Naive thymus-derived CD8-positive, alpha-beta T cell (primary cell): ENCODE measurements around the gene PTBP3. TPM values are rescaled to one million over a fixed set of nuclear protein-coding genes. Genes with fewer than 3 reads are reported as not detected.
A peak's percentile ranks its signal among the peaks of the same experiment; 100 is the strongest.

ENCODE experiments used
- ATAC-seq, 2 donors: fragments of 150-1000 bp; cut with Tn5 transposase in 1 of 2; sonication (Bioruptor Pico), chemical (Tn5 transposase) in 1 of 2; 1 replicate in 1 of 2; 2 replicates in 1 of 2; pipeline ENCODE4 v1.10.0; 2021; ENCODE audit warnings: mild to moderate bottlenecking in 2 of 2, moderate library complexity in 2 of 2
- POLR2A ChIA-PET: fragments of 350-600 bp; sonication (Branson Sonifier 250); formaldehyde crosslinking; loops from one replicate; lab custom pipeline; 2021; ENCODE audit warnings: antibody characterized with exemption; lab: Charles Lee
- DNase-seq, 10 donors: peaks; one replicate each; pipeline versions ENCODE4 v3.0.0 to v3.0.0-alpha.2; 2020 to 2022
- H3K27ac Mint-ChIP-seq, 10 donors: one replicate each; pipeline ENCODE4 v1.8.0; 2020 to 2022; ENCODE audit warnings: mild to moderate bottlenecking in 10 of 10, mixed read lengths in 10 of 10, moderate library complexity in 4 of 10, inconsistent platforms in 1 of 10
- H3K27me3 Mint-ChIP-seq, 5 donors: one replicate each; pipeline ENCODE4 v1.8.0; 2021 to 2022; ENCODE audit warnings: mixed read lengths in 5 of 5
- H3K36me3 Mint-ChIP-seq, 3 donors: one replicate each; pipeline ENCODE4 v1.8.0; 2020 to 2022; ENCODE audit warnings: mixed read lengths in 3 of 3, mild to moderate bottlenecking in 2 of 3, inconsistent platforms in 1 of 3
- H3K4me1 Mint-ChIP-seq, 4 donors: one replicate each; pipeline ENCODE4 v1.8.0; 2021 to 2022; ENCODE audit warnings: mixed read lengths in 4 of 4
- H3K4me3 Mint-ChIP-seq, 10 donors: one replicate each; pipeline ENCODE4 v1.8.0; 2020 to 2022; ENCODE audit warnings: mild to moderate bottlenecking in 10 of 10, mixed read lengths in 10 of 10, moderate library complexity in 6 of 10, inconsistent platforms in 1 of 10
- H3K9me3 Mint-ChIP-seq, 9 donors: one replicate each; pipeline ENCODE4 v1.8.0; 2020 to 2022; ENCODE audit warnings: mixed read lengths in 9 of 9, mild to moderate bottlenecking in 3 of 9, inconsistent platforms in 1 of 9, moderate library complexity in 1 of 9
- polyA plus RNA-seq, 3 donors: library from polyadenylated mRNA; unstranded; fragments of 300-500 nt; fragmentation: Illumina TruSeq; gene quantifications; one replicate each; pipeline ENCODE4 v1.2.3, GENCODE V29; 2021
- total RNA-seq, 8 experiments: library from RNA in 2 of 8; stranded (reverse) in 2 of 8; gene quantifications; one replicate each; pipeline ENCODE4 v1.2.3 and lab custom pipeline; 2021 to 2026

Gene PTBP3
- total and polyA plus RNA-seq, 5 experiments from 2014 or later: 32.1 to 123 (median 51.0) TPM

DNA sequence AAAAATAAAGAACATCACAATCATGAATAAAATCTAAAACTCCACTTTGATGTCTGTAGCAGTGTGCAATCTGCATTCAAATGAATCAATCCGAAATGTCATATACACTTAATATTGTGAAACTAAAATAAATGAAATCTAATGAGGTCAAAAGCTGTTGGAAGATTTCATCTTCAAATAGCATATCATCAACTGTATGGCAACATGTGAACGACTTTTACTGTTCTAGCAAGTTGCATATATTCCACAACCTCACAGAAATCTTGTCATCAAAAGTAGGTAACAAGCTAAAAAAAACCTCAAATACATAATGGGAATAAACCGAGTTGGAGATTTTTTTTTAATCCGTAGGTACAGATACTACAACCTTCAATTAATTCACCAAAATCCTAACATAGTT lies 1.2 kb downstream of the PTBP3 start:
- POLR2A ChIA-PET: interaction anchor here (0.7 to 2.7 kb wide), 6 partner anchors 47 to 436 kb away, joined by 3 to 23 read pairs (median 6); partner anchors contain the start of genes HSDL2, KIAA1958 and UGCG
- no peaks in the 10 kb centered on the region for H3K27me3 Mint-ChIP-seq
- peak in 1 of 10 donors; percentile 20 for DNase-seq
- H3K36me3 Mint-ChIP-seq: peaks cover 0 to 2% (median 0%) of the 10 kb centered on the region in 3 donors
- ATAC-seq: no peak
- H3K27ac Mint-ChIP-seq: peak overlapping the region; percentile 52 to 97 (median 94)
- no peaks in the 10 kb centered on the region for H3K9me3 Mint-ChIP-seq
- peak overlapping the region; percentile 77 to 99 (median 94) for H3K4me3 Mint-ChIP-seq
- H3K4me1 Mint-ChIP-seq: peaks cover 18 to 58% (median 46%) of the 10 kb centered on the region in 4 donors

DNA sequence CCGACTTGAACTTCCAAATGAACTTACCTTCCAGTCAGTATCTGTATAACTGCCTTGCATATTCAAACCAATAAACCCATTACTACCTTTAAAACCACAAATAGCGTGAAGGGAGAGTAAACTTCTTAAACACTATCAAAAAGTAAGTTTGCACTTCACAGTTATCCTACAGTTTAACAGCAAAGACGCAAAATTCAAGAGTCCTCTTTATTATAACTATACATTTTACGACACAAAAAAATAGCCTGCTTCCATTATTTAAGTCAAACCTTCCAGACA lies 1.8 kb downstream of the PTBP3 start:
- POLR2A ChIA-PET: interaction anchor here (2.6 to 2.7 kb wide), 2 partner anchors 48 to 435 kb away, joined by 17 to 23 read pairs; partner anchors contain the start of genes HSDL2 and UGCG
- peaks cover 0 to 2% (median 0%) of the 10 kb centered on the region in 3 donors for H3K36me3 Mint-ChIP-seq
- H3K4me1 Mint-ChIP-seq: peaks cover 18 to 63% (median 48%) of the 10 kb centered on the region in 4 donors
- DNase-seq (peak in 1 of 10 donors; percentile 3), ATAC-seq (no peak)
- no peaks in the 10 kb centered on the region for H3K9me3 Mint-ChIP-seq
- no peaks in the 10 kb centered on the region for H3K27me3 Mint-ChIP-seq
- peak overlapping the region; percentile 9 to 97 (median 94) for H3K27ac Mint-ChIP-seq
- H3K4me3 Mint-ChIP-seq: peak overlapping the region; percentile 77 to 99 (median 94)

DNA sequence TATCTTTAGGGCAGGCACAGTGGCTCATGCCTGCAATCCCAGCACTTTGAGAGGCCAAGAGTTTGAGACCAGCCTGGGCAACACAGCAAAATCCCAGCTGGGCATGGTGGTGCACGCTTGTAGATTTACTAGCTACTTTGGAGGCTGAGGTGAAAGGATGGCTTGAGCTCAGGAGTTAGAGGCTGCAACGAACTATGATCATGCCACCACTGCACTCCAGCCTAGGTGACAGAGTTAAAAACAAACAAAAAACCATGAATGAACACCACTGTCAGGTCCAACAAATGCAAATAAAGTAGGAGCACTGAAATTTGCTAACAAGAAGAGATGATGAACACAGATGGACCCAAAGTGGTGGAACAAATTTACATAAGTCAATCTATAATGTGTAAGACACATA lies 4.9 kb downstream of the PTBP3 start:
- DNase-seq (no peak), ATAC-seq (no peak)
- Mint-ChIP-seq H3K4me3 (peak overlapping the region in 5 of 10 donors; percentile 15 to 64 (median 41)), H3K4me1 (peaks cover 21 to 81% (median 56%) of the 10 kb centered on the region in 4 donors), H3K36me3 (peaks cover 6 to 12% (median 10%) of the 10 kb centered on the region in 3 donors), H3K27me3 (no peaks in the 10 kb centered on the region), H3K9me3 (peaks cover 0 to 14% (median 6%) of the 10 kb centered on the region in 9 donors), H3K27ac (peak overlapping the region in 7 of 10 donors; percentile 12 to 74 (median 47))
- POLR2A ChIA-PET: interaction anchor here (0.5 to 1.1 kb wide), 3 partner anchors 21 to 153 kb away, joined by 3 to 9 read pairs (median 4); no protein-coding TSS in a partner anchor

DNA sequence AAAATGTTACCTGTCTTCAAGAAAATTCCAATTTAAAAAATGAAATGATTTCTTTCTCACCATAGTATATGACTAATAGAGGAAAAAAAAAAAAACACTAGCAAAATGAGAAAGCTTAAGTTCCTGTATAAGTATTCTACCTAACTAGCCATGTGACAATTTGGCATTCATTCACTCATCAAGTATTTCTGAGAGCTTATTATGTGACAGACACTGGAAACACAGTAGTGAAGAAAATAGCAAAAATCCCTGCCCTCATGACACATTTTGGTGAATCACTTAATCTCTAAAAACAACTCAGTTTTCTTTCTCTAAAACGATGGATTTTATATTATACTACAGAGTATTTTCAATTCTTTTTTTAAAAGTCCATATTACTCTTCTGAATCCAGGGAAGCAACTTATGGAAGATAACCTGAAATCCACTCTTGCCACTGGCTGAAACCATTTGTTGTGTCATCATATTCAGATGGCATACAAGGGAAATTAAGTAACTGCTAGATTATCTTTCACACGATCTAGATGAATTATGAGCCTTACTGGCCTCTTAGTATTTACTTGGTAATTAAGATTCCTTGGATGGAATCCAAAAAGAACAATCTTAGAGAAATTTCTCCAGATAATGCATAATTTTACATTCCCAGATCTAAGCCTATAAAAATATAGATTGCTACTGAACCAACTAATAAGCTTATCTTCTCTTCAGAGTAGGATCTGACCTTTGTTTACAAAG lies 5.5 kb downstream of the PTBP3 start:
- no peaks in the 10 kb centered on the region for H3K27me3 Mint-ChIP-seq
- no peak for DNase-seq
- H3K4me3 Mint-ChIP-seq: peak overlapping the region in 6 of 10 donors; percentile 6 to 48 (median 26)
- H3K9me3 Mint-ChIP-seq: peaks cover 0 to 18% (median 10%) of the 10 kb centered on the region in 9 donors
- no peak for ATAC-seq
- peaks cover 23 to 87% (median 62%) of the 10 kb centered on the region in 4 donors for H3K4me1 Mint-ChIP-seq
- peak overlapping the region in 6 of 10 donors; percentile 44 to 74 (median 51) for H3K27ac Mint-ChIP-seq
- POLR2A ChIA-PET: interaction anchor here (0.5 to 1.1 kb wide), 4 partner anchors 22 to 175 kb away, joined by 3 to 9 read pairs (median 4); no protein-coding TSS in a partner anchor
- H3K36me3 Mint-ChIP-seq: peaks cover 10 to 18% (median 13%) of the 10 kb centered on the region in 3 donors

DNA sequence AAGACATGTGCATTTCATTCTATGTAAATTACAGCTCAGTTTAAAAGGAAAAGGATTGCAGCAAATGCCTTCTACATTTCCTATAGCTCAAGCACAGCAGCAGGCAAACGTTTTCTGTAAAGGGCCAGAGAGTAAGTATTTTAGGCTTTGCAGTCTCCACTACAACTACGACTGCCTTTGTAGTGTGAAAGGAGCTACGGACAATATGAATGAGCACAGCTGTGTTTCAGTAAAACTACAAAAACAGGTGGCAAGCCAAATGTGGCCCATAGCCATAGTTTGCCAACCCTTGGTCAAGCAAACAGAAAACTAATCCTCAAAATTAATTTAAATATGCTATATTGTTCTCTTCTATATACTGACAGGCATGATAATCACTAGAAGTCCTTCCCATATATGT lies 7.2 kb downstream of the PTBP3 start:
- peaks cover 0 to 23% (median 10%) of the 10 kb centered on the region in 9 donors for H3K9me3 Mint-ChIP-seq
- H3K27ac Mint-ChIP-seq: peak overlapping the region in 1 of 10 donors; percentile 17
- H3K4me1 Mint-ChIP-seq: peaks cover 26 to 90% (median 64%) of the 10 kb centered on the region in 4 donors
- POLR2A ChIA-PET: interaction anchor here (0.7 kb wide), 1 partner anchor 10 kb away, joined by 5 read pairs; no protein-coding TSS in a partner anchor
- peak overlapping the region in 1 of 10 donors; percentile 18 for H3K4me3 Mint-ChIP-seq
- DNase-seq (no peak), ATAC-seq (no peak)
- no peaks in the 10 kb centered on the region for H3K27me3 Mint-ChIP-seq
- H3K36me3 Mint-ChIP-seq: peaks cover 18 to 26% (median 22%) of the 10 kb centered on the region in 3 donors

DNA sequence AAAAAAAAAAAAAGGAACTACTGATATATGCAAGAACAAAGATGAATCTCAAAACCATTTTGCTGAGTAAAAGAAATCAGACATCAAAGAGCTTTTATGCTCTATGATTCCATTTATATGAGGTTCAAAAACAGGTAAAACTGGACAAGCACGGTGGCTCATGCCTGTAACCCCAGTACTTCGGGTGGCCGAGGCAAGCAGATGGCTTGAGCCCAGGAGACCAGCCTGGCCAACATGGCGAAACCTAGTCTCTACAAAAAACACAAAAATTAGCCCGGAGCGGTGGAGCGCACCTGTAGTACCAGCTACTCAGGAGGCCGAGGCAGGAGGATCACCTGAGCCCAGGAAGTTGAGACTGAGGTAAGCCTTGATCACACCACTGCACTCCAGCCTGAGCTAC lies 7.8 kb downstream of the PTBP3 start:
- ATAC-seq (no peak), DNase-seq (no peak)
- POLR2A ChIA-PET: interaction anchor here (0.7 kb wide), 1 partner anchor 9 kb away, joined by 5 read pairs; no protein-coding TSS in a partner anchor
- Mint-ChIP-seq H3K9me3 (peaks cover 0 to 23% (median 10%) of the 10 kb centered on the region in 9 donors), H3K36me3 (peaks cover 18 to 26% (median 22%) of the 10 kb centered on the region in 3 donors), H3K4me1 (peaks cover 23 to 87% (median 59%) of the 10 kb centered on the region in 4 donors), H3K4me3 (peak overlapping the region in 2 of 10 donors; percentile 18 to 29), H3K27ac (peak overlapping the region in 3 of 10 donors; percentile 4 to 82 (median 4)), H3K27me3 (no peaks in the 10 kb centered on the region)

DNA sequence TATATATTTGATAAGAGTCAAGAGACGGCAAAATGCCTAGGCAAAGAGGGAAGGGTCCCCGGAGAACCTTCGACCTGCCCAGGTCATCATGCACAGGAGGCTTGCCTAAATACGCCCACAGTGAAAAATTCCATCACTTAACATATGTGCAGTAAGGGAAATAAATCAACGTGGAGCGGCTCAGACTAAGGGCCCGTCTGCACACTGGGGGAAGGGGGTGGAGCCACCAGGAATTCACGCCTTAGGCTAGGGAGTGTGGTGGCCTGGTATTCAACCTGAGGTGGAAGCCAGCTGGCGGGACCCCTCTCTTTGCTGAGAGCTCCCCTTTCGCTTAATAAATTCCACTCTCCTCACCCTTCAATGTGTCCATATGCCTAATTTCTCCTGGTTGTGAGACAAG lies 8.3 kb downstream of the PTBP3 start:
- H3K27ac Mint-ChIP-seq: peak overlapping the region in 1 of 10 donors; percentile 82
- H3K9me3 Mint-ChIP-seq: peaks cover 0 to 23% (median 10%) of the 10 kb centered on the region in 9 donors
- no peak overlapping the region for H3K4me3 Mint-ChIP-seq
- H3K27me3 Mint-ChIP-seq: no peaks in the 10 kb centered on the region
- DNase-seq: no peak
- POLR2A ChIA-PET: no interaction called here
- peaks cover 18 to 26% (median 22%) of the 10 kb centered on the region in 3 donors for H3K36me3 Mint-ChIP-seq
- H3K4me1 Mint-ChIP-seq: peaks cover 21 to 85% (median 56%) of the 10 kb centered on the region in 4 donors
- no peak for ATAC-seq

DNA sequence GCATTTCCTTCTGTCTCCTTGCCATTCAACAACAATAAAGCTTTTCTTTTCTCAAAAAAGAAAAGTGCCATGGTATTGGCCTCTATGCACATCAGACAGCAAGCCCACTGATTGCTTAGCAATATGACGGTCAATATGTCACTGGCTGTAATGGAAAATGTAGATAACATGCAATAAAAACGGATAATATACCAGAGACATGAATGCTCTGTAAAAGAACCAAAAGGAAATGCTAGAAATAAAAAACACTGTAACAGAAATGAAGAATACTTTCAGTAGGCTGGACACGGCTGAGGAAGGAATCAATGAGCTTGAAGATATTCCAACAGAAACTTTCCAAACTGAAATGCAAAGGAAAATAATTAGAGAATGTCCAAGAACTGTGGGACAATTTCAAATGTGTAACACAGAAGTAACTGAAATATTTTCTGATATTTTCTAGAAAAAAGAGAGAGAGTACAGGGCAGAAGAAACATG lies 10.0 kb downstream of the PTBP3 start:
- DNase-seq (no peak), ATAC-seq (no peak)
- Mint-ChIP-seq H3K4me3 (no peak overlapping the region), H3K27ac (peak overlapping the region in 1 of 10 donors; percentile 3), H3K4me1 (peaks cover 18 to 87% (median 48%) of the 10 kb centered on the region in 4 donors), H3K9me3 (peaks cover 0 to 23% (median 10%) of the 10 kb centered on the region in 9 donors), H3K27me3 (no peaks in the 10 kb centered on the region), H3K36me3 (peaks cover 18 to 32% (median 22%) of the 10 kb centered on the region in 3 donors)
- POLR2A ChIA-PET: interaction anchor here (1.2 kb wide), 1 partner anchor 10 kb away, joined by 3 read pairs; the partner anchor contains the start of gene PTBP3

DNA sequence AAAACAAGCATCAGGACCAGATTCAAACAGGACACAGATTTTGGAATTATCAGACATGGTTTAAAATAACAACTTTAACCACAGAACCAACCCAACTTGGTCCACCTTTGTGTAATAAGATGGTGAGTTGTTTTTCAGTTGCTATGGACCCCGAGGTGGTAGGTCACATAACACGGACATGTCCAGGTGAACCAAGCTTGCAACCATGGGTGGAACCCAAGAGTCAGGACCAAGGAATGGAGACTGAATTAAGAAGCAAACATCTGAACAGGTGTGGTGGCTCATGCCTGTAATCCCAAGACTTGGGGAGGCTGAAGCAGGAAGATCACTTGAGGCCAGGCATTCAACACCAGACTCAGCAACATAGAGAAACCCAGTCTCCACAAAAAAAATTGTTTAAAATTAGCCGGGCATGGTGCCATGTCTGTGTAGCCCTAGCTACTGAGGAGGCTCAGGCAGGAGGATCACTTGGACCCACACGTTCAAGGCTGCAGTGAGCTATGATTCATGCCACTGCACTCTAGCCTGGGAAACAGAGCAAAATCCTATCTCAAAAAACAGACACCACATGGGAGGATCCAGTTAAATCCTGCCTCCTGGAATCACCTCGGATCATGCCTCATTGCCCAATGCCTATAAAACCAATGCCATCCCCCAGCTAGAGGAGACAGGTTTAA lies 10.6 kb downstream of the PTBP3 start:
- ATAC-seq (no peak), DNase-seq (no peak)
- Mint-ChIP-seq H3K9me3 (peaks cover 0 to 23% (median 10%) of the 10 kb centered on the region in 9 donors), H3K27ac (peak overlapping the region in 4 of 10 donors; percentile 15 to 39 (median 20)), H3K27me3 (no peaks in the 10 kb centered on the region), H3K4me1 (peaks cover 18 to 87% (median 49%) of the 10 kb centered on the region in 4 donors), H3K36me3 (peaks cover 18 to 32% (median 22%) of the 10 kb centered on the region in 3 donors), H3K4me3 (peak overlapping the region in 4 of 10 donors; percentile 0 to 45 (median 19))
- POLR2A ChIA-PET: interaction anchor here (0.6 to 1.2 kb wide), 2 partner anchors 10 to 200 kb away, joined by 3 to 5 read pairs; partner anchors contain the start of gene PTBP3

DNA sequence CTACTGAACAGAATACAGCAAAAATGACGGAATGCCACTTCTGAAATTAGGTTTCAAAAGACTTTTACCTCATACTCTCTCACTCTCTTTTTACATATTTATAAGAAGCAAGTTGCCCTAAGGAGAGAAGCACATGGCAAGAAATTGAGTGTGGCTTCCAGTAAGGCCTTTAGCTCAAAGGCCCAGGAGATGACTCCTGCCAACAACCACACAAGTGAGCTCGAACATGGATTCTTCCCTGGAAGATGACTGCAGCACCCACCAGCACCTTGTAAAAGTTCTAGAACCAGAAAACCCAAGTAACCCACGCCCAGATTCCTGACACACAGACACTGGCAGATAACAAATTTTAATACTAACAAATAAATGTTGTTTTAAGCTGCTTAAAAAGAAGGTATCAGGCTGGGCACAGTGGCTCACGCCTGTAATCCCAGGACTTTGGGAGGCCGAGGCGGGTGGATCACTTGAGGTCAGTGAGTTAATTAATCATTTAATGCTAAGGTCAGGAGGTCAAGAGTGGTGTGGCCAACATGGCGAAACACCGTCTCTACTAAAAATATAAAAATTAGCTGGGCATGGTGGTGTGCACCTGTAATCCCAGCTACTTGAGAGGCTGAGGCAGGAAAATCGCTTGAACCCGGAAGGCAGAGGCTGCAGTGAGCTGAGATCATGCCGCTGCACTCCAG lies 17.0 kb downstream of the PTBP3 start:
- ATAC-seq (no peak), DNase-seq (no peak)
- no peaks in the 10 kb centered on the region for H3K27me3 Mint-ChIP-seq
- H3K9me3 Mint-ChIP-seq: peaks cover 0 to 2% (median 0%) of the 10 kb centered on the region in 9 donors
- peaks cover 17 to 90% (median 65%) of the 10 kb centered on the region in 4 donors for H3K4me1 Mint-ChIP-seq
- H3K4me3 Mint-ChIP-seq: peak overlapping the region in 9 of 10 donors; percentile 15 to 87 (median 56)
- peak overlapping the region; percentile 2 to 84 (median 66) for H3K27ac Mint-ChIP-seq
- H3K36me3 Mint-ChIP-seq: peaks cover 0 to 8% (median 6%) of the 10 kb centered on the region in 3 donors
- POLR2A ChIA-PET: interaction anchor here (0.5 to 1.1 kb wide), 4 partner anchors 9 to 395 kb away, joined by 3 to 5 read pairs (median 4); no protein-coding TSS in a partner anchor
